ENCODE data around the gene TAF6. TPM values are rescaled to one million over a fixed set of nuclear protein-coding genes. Genes with fewer than 3 reads are reported as not detected.

The TAF6 gene
- total and polyA plus RNA-seq, 9 of the 15 experiments (the other 6 are each of a cell fraction or from before 2014, with no cell fraction given), result 0.78 to 78.7 (median 21.3) TPM

DNA sequence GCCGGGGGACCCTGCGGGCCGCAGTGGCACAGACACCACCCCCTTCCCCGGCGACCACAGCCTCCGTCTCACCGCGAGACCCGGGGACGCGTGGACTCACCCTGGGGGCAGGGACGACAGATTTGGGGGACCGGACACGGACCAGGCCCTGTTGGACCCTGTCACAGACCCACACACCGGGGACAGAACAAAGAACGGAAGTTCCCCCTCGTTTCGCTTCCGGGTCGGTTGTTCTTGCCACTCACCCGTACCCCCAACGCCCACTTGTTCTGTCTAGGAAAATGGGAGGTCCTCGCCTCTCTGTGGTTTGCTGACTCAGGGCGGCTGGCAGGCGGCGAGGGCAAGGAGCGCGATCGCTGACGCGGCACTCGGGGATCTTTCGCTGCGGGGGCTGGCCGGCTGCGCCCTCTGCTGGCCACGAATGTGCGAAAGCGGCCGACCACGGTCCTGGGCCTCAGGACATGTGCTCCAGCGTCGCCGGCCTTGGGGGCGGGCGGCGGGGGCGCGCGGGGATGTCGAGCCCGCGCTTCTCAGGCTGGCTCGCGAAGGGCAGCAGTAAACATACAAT is 37.5 kb downstream of the TAF6 start, which contains the start of gene ZNF3 (continued):
- TF ChIP-seq, protein P1, sequence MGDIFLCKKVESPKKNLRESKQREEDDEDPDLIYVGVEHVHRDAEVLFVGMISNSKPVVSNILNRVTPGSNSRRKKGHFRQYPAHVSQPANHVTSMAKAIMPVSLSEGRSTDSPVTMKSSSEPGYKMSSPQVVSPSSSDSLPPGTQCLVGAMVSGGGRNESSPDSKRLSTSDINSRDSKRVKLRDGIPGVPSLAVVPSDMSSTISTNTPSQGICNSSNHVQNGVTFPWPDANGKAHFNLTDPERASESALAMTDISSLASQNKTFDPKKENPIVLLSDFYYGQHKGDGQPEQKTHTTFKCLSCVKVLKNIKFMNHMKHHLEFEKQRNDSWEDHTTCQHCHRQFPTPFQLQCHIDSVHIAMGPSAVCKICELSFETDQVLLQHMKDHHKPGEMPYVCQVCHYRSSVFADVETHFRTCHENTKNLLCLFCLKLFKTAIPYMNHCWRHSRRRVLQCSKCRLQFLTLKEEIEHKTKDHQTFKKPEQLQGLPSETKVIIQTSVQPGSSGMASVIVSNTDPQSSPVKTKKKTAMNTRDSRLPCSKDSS (IDR thresholded peaks at IDR 0.05; ENCODE audit: low read depth, partially characterized antibody), result no peak
- no peak for TF ChIP-seq HDAC8 (tag; IDR thresholded peaks at IDR 0.05)
- peak; percentile 99 for TF ChIP-seq BACH1 (tag; IDR thresholded peaks at IDR 0.05)
- TF ChIP-seq ZNF263 (CRISPR knock-in tag; IDR thresholded peaks at IDR 0.05; ENCODE audit: borderline replicate concordance), result peak; percentile 69; the same call in 1 of the 2 replicates
- TF ChIP-seq CTBP1 (IDR thresholded peaks at IDR 0.05; ENCODE audit: borderline replicate concordance), result peak; percentile 89
- TF ChIP-seq TBP (optimal IDR thresholded peaks at IDR 0.05; ENCODE audit: low read depth, low read length), result peak; percentile 78
- no peak for TF ChIP-seq BCOR (IDR thresholded peaks at IDR 0.05)
- peak; percentile 98 for TF ChIP-seq MGA (IDR thresholded peaks at IDR 0.05)
- TF ChIP-seq, protein P2, sequence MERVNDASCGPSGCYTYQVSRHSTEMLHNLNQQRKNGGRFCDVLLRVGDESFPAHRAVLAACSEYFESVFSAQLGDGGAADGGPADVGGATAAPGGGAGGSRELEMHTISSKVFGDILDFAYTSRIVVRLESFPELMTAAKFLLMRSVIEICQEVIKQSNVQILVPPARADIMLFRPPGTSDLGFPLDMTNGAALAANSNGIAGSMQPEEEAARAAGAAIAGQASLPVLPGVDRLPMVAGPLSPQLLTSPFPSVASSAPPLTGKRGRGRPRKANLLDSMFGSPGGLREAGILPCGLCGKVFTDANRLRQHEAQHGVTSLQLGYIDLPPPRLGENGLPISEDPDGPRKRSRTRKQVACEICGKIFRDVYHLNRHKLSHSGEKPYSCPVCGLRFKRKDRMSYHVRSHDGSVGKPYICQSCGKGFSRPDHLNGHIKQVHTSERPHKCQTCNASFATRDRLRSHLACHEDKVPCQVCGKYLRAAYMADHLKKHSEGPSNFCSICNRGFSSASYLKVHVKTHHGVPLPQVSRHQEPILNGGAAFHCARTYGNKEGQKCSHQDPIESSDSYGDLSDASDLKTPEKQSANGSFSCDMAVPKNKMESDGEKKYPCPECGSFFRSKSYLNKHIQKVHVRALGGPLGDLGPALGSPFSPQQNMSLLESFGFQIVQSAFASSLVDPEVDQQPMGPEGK (CRISPR knock-in tag; IDR thresholded peaks at IDR 0.05; ENCODE audit: borderline replicate concordance), result 0 out of 2 replicates have a peak, but pooled peaks have one; percentile 47
- TF ChIP-seq ZBTB5 (IDR thresholded peaks at IDR 0.05), result no peak

Measured in K562 (cell line).